ENCODE data around the gene FSIP1. TPM values are rescaled to one million over a fixed set of nuclear protein-coding genes. Genes with fewer than 3 reads are reported as not detected.

FSIP1 gene
- total RNA-seq, 1 experiment from 2014 or later: 1.3 TPM

- peaks cover 5% of the 10 kb centered on the region for H3K36me3 Mint-ChIP-seq (ENCODE audit: insufficient read depth, unreplicated experiment)
- POLR2A ChIA-PET: no interaction called here
- CTCF ChIA-PET: no interaction called here
Measured at GRCh38 chr15:39573844-39574243, 208.8 kb downstream of the FSIP1 start.

GRCh38 chr15:39573287-39573686 is 209.4 kb downstream of the FSIP1 start:
- H3K36me3 Mint-ChIP-seq (ENCODE audit: insufficient read depth, unreplicated experiment): peaks cover 5% of the 10 kb centered on the region
- no peaks in the 10 kb centered on the region for H3K27me3 ChIP-seq (replicated peaks; ENCODE audit: control insufficient read depth, insufficient read depth, low read length)
- H3K36me3 ChIP-seq (ENCODE audit: control insufficient read depth, insufficient read depth, low read length): no peaks in the 10 kb centered on the region
- no peak overlapping the region for H3K27ac Mint-ChIP-seq (ENCODE audit: unreplicated experiment)
- peaks cover 7% of the 10 kb centered on the region for H3K4me1 Mint-ChIP-seq (ENCODE audit: low read depth, unreplicated experiment)
- H3K27me3 Mint-ChIP-seq (ENCODE audit: insufficient read depth, unreplicated experiment): no peaks in the 10 kb centered on the region
- no peak for TF ChIP-seq CTCF (IDR thresholded peaks at IDR 0.05; ENCODE audit: insufficient read depth in 1 of 2, low read depth in 1 of 2, low read length in 1 of 2, severe bottlenecking in 1 of 2, unreplicated experiment in 1 of 2)
- POLR2A ChIA-PET: no interaction called here
- H3K4me1 ChIP-seq: peaks cover 5% of the 10 kb centered on the region; the same call in 1 of the 2 replicates
- no peak overlapping the region for H3K4me3 ChIP-seq (ENCODE audit: low read depth, low read length)
- no TSS peak for BruUV-seq (replicated peaks)
- CTCF ChIA-PET: interaction anchor here (0.6 kb wide), 1 partner anchor 62 kb away, joined by 3 read pairs; no protein-coding TSS in a partner anchor
- intact Hi-C loops (cut with micrococcal nuclease; ENCODE audit: unreplicated experiment): no loop called here
- H3K4me3 Mint-ChIP-seq (ENCODE audit: unreplicated experiment): no peak overlapping the region
- DNase-seq: no peak
- peaks cover 7% of the 10 kb centered on the region for H3K9me3 Mint-ChIP-seq (ENCODE audit: unreplicated experiment)
- H3K9me3 ChIP-seq: no peaks in the 10 kb centered on the region

More at GRCh38 chr15:39573844-39574243, 208.8 kb downstream of the FSIP1 start:
- peaks cover 9% of the 10 kb centered on the region; the same call in 1 of the 2 replicates for H3K4me1 ChIP-seq
- H3K27me3 ChIP-seq (replicated peaks; ENCODE audit: control insufficient read depth, insufficient read depth, low read length): no peaks in the 10 kb centered on the region
- no peak overlapping the region for H3K4me3 Mint-ChIP-seq (ENCODE audit: unreplicated experiment)
- peaks cover 7% of the 10 kb centered on the region for H3K9me3 Mint-ChIP-seq (ENCODE audit: unreplicated experiment)
- H3K36me3 ChIP-seq (ENCODE audit: control insufficient read depth, insufficient read depth, low read length): no peaks in the 10 kb centered on the region
- no peak overlapping the region for H3K4me3 ChIP-seq (ENCODE audit: low read depth, low read length)
- H3K9me3 ChIP-seq: no peaks in the 10 kb centered on the region
- no peak overlapping the region for H3K27ac Mint-ChIP-seq (ENCODE audit: unreplicated experiment)
- H3K4me1 Mint-ChIP-seq (ENCODE audit: low read depth, unreplicated experiment): peaks cover 7% of the 10 kb centered on the region
- BruUV-seq (replicated peaks): no TSS peak
- no peak for TF ChIP-seq CTCF (IDR thresholded peaks at IDR 0.05; ENCODE audit: insufficient read depth in 1 of 2, low read depth in 1 of 2, low read length in 1 of 2, severe bottlenecking in 1 of 2, unreplicated experiment in 1 of 2)
- intact Hi-C loops (cut with micrococcal nuclease; ENCODE audit: unreplicated experiment): no loop called here
- no peaks in the 10 kb centered on the region for H3K27me3 Mint-ChIP-seq (ENCODE audit: insufficient read depth, unreplicated experiment)
- DNase-seq: no peak

GRCh38 chr15:39565851-39566250 is 216.8 kb downstream of the FSIP1 start:
- Mint-ChIP-seq H3K9me3 (ENCODE audit: unreplicated experiment) (no peaks in the 10 kb centered on the region), H3K4me3 (ENCODE audit: unreplicated experiment) (no peak overlapping the region), H3K36me3 (ENCODE audit: insufficient read depth, unreplicated experiment) (no peaks in the 10 kb centered on the region), H3K27ac (ENCODE audit: unreplicated experiment) (no peak overlapping the region), H3K4me1 (ENCODE audit: low read depth, unreplicated experiment) (no peaks in the 10 kb centered on the region), H3K27me3 (ENCODE audit: insufficient read depth, unreplicated experiment) (no peaks in the 10 kb centered on the region)
- BruUV-seq (replicated peaks): no TSS peak
- ChIA-PET CTCF (no interaction called here), POLR2A (no interaction called here)
- intact Hi-C loops (cut with micrococcal nuclease; ENCODE audit: unreplicated experiment): no loop called here
- Histone ChIP-seq H3K4me3 (ENCODE audit: low read depth, low read length) (no peak overlapping the region), H3K9me3 (no peaks in the 10 kb centered on the region), H3K27me3 (replicated peaks; ENCODE audit: control insufficient read depth, insufficient read depth, low read length) (no peaks in the 10 kb centered on the region), H3K4me1 (no peaks in the 10 kb centered on the region), H3K36me3 (ENCODE audit: control insufficient read depth, insufficient read depth, low read length) (no peaks in the 10 kb centered on the region)
- DNase-seq: no peak
- TF ChIP-seq CTCF (IDR thresholded peaks at IDR 0.05; ENCODE audit: insufficient read depth in 1 of 2, low read depth in 1 of 2, low read length in 1 of 2, severe bottlenecking in 1 of 2, unreplicated experiment in 1 of 2): no peak

Data from Caco-2 (cell line).